GM13976 (cell line): ENCODE measurements around the gene NTRK3.
A peak's percentile ranks its signal among the peaks of the same experiment; 100 is the strongest.

Experiments used
- DNase-seq: peaks from one replicate; pipeline ENCODE4 v3.0.0; 2012; ENCODE audit warnings: low spot score
- CTCF ChIP-seq: IDR thresholded peaks from 2 replicates; pipeline ENCODE4 v1.5.1; 2012; ENCODE audit warnings: borderline replicate concordance, mild to moderate bottlenecking; ENCODE audit not compliant: insufficient read depth; ENCODE audit errors: extremely low read depth, missing control alignments, control extremely low read depth
- in situ Hi-C: fragments of 300-500 bp; cut with MboI; formaldehyde crosslinking; loops from one replicate; pipeline ENCODE4 v1.12.0; 2022; ENCODE audit warnings: low sequenced_read_pairs, mixed read lengths, inconsistent platforms; ENCODE audit not compliant: unreplicated experiment

Gene NTRK3

GRCh38 chr15:88275804-88276203 lies 19.3 kb upstream of the NTRK3 start:
- no peak for TF ChIP-seq CTCF
- no peak for DNase-seq
- in situ Hi-C loops, result no loop called here

- peak; percentile 85 for DNase-seq
- TF ChIP-seq CTCF, result peak; percentile 83
- in situ Hi-C loops, result no loop called here
Measured at GRCh38 chr15:88274553-88275460, 18.3 kb upstream of the NTRK3 start.

GRCh38 chr15:88272421-88272820 lies 15.9 kb upstream of the NTRK3 start:
- no peak for DNase-seq
- TF ChIP-seq CTCF, result no peak
- in situ Hi-C loops, result no loop called here

GRCh38 chr15:88269356-88270062 lies 13.0 kb upstream of the NTRK3 start:
- in situ Hi-C loops, result no loop called here
- no peak for TF ChIP-seq CTCF
- no peak for DNase-seq

GRCh38 chr15:88267720-88268119 lies 11.2 kb upstream of the NTRK3 start:
- no peak for TF ChIP-seq CTCF
- in situ Hi-C loops, result no loop called here
- no peak for DNase-seq

GRCh38 chr15:88266170-88266569 lies 9.6 kb upstream of the NTRK3 start:
- TF ChIP-seq CTCF, result no peak
- no peak for DNase-seq
- in situ Hi-C loops, result no loop called here
